GM12878 (cell line): ENCODE data around the gene RAP1GAP. TPM values are rescaled to one million over a fixed set of nuclear protein-coding genes. Genes with fewer than 3 reads are reported as not detected.

ENCODE experiments used
- ATAC-seq: fragments of 200-7000 bp; cut with Tn5 transposase; 3 replicates; pipeline ENCODE4 v1.9.1; 2020; ENCODE audit warnings: mild to moderate bottlenecking, moderate library complexity
- BruUV-seq: library from RNA; stranded (reverse); fragments of 400-500 nt; replicated peaks from 2 replicates; lab custom pipeline; 2021; lab: Mats Ljungman, UMichigan
- CTCF ChIA-PET: fragments of 300-600 bp; sonication (Branson Sonifier 250); formaldehyde crosslinking; extraction: SDS; loops from one replicate; lab custom pipeline; 2021; ENCODE audit warnings: inconsistent platforms; lab: Yijun Ruan, JAX
- POLR2A ChIA-PET: fragments of 350-600 bp; formaldehyde crosslinking; extraction: SDS; loops from one replicate; lab custom pipeline; 2021; ENCODE audit warnings: inconsistent platforms; lab: Charles Lee
- RAD21 ChIA-PET: fragments of 300-600 bp; sonication (Branson Sonifier 250); formaldehyde crosslinking; loops from one replicate; lab custom pipeline; 2023; ENCODE audit warnings: antibody characterized with exemption; ENCODE audit not compliant: unreplicated experiment; lab: Charles Lee
- SMC1A ChIA-PET: fragments of 300-600 bp; sonication (Branson Sonifier 250); formaldehyde crosslinking; loops from one replicate; lab custom pipeline; 2023; ENCODE audit not compliant: unreplicated experiment, uncharacterized antibody; lab: Charles Lee
- DNase-seq: peaks from one replicate; pipeline ENCODE4 v3.0.0-alpha.2; 2011; ENCODE audit warnings: low read depth, low spot score
- FAIRE-seq: peaks from 3 replicates; lab custom pipeline; 2011; peaks lifted over from hg19 to GRCh38; lab: Jason Lieb, UNC
- H2AFZ ChIP-seq: 2 replicates; pipeline ENCODE4 v1.6.0; 2011; ENCODE audit warnings: low read depth, low read length, control low read depth; ENCODE audit not compliant: control insufficient read depth
- H3K27ac ChIP-seq: 2 replicates; pipeline ENCODE4 v1.5.1; 2011; ENCODE audit warnings: control low read depth; ENCODE audit not compliant: control insufficient read depth, insufficient read depth
- H3K27me3 ChIP-seq, 2 experiments: replicated peaks in 1 of 2; 2 replicates each; pipeline versions ENCODE4 v1.6.0 to v1.6.1; 2011; ENCODE audit warnings: low read length in 1 of 2; ENCODE audit not compliant: control insufficient read depth in 2 of 2, insufficient read depth in 2 of 2
- H3K36me3 ChIP-seq, 2 experiments: 2 replicates each; pipeline ENCODE4 v1.5.1; 2011; ENCODE audit warnings: low read length in 1 of 2; ENCODE audit not compliant: control insufficient read depth in 2 of 2, insufficient read depth in 2 of 2
- H3K4me1 ChIP-seq: 2 replicates; pipeline ENCODE4 v1.6.1; 2011; ENCODE audit warnings: mild to moderate bottlenecking, low read length, moderate library complexity, mixed read lengths; ENCODE audit not compliant: control insufficient read depth, insufficient read depth
- H3K4me2 ChIP-seq: 2 replicates; pipeline ENCODE4 v1.6.0; 2011; ENCODE audit warnings: control low read depth; ENCODE audit not compliant: control insufficient read depth, insufficient read depth
- H3K4me3 ChIP-seq: fragments of 200-600 bp; sonication (generic); 2 replicates; pipeline ENCODE4 v1.5.1; 2016
- H3K79me2 ChIP-seq: 2 replicates; pipeline ENCODE4 v1.6.0; 2011; ENCODE audit warnings: low read length; ENCODE audit not compliant: control insufficient read depth, insufficient read depth
- H3K9ac ChIP-seq: 2 replicates; pipeline ENCODE4 v1.8.0; 2011; ENCODE audit warnings: low read length, control low read depth, mixed read lengths; ENCODE audit not compliant: control insufficient read depth, insufficient read depth
- H3K9me3 ChIP-seq: replicated peaks from 3 replicates; pipeline ENCODE4 v1.5.1; 2011; ENCODE audit warnings: mild to moderate bottlenecking, low read length; ENCODE audit not compliant: control insufficient read depth, insufficient read depth
- H4K20me1 ChIP-seq: 2 replicates; pipeline ENCODE4 v1.6.0; 2011; ENCODE audit not compliant: control insufficient read depth, insufficient read depth
- BHLHE40 ChIP-seq, 2 experiments: fragments of 450-650 bp in 1 of 2; IDR thresholded peaks; 2 replicates each; pipeline ENCODE4 v1.6.1; 2011 to 2017; ENCODE audit warnings: low read depth in 2 of 2, borderline replicate concordance in 1 of 2, improper control_type of control experiment in 1 of 2, low read length in 1 of 2, mild to moderate bottlenecking in 1 of 2
- E2F4 ChIP-seq: IDR thresholded peaks from 2 replicates; pipeline ENCODE4 v1.6.1; 2012; ENCODE audit warnings: low read depth, low read length, improper control_type of control experiment
- EED ChIP-seq: sonication (generic); IDR thresholded peaks from 2 replicates; pipeline ENCODE4 v1.6.1; 2016; ENCODE audit warnings: antibody characterized with exemption, low read depth
- FOXM1 ChIP-seq: IDR thresholded peaks from 2 replicates; pipeline ENCODE4 v1.6.1; 2012; ENCODE audit warnings: low read depth, mild to moderate bottlenecking, inconsistent platforms, low read length, moderate library complexity
- HCFC1 ChIP-seq: fragments of 150-350 bp; IDR thresholded peaks from 2 replicates; pipeline ENCODE4 v1.6.1; 2014; ENCODE audit warnings: low read length
- NFYB ChIP-seq: IDR thresholded peaks from 2 replicates; pipeline ENCODE4 v1.6.1; 2011; ENCODE audit warnings: low read depth, mild to moderate bottlenecking, low read length, improper control_type of control experiment, moderate library complexity; ENCODE audit not compliant: insufficient read depth
- PAX8 ChIP-seq: fragments of 450-650 bp; IDR thresholded peaks from 2 replicates; pipeline ENCODE4 v1.6.1; 2017; ENCODE audit warnings: mild to moderate bottlenecking, moderate library complexity
- PBX3 ChIP-seq: IDR thresholded peaks from 2 replicates; pipeline ENCODE4 v1.6.1; 2011; ENCODE audit warnings: mild to moderate bottlenecking, low read depth, low read length, moderate library complexity; ENCODE audit not compliant: insufficient replicate concordance
- PKNOX1 ChIP-seq: fragments of 450-650 bp; IDR thresholded peaks from 2 replicates; pipeline ENCODE4 v1.6.1; 2016; ENCODE audit warnings: mild to moderate bottlenecking
- RAD21 ChIP-seq: IDR thresholded peaks from 2 replicates; pipeline ENCODE4 v1.6.1; 2011; ENCODE audit warnings: mild to moderate bottlenecking, low read depth, low read length, moderate library complexity; ENCODE audit not compliant: insufficient read depth
- RAD51 ChIP-seq: fragments of 450-650 bp; IDR thresholded peaks from 2 replicates; pipeline ENCODE4 v1.6.1; 2016; ENCODE audit warnings: moderate library complexity, mild to moderate bottlenecking, inconsistent platforms
- RB1 ChIP-seq: fragments of 450-650 bp; formaldehyde crosslinking; IDR thresholded peaks from 2 replicates; pipeline ENCODE4 v1.6.1; 2017; ENCODE audit warnings: mild to moderate bottlenecking, borderline replicate concordance
- RCOR1 ChIP-seq: conservative IDR thresholded peaks from 2 replicates; pipeline ENCODE4 v1.6.1; 2012; ENCODE audit warnings: low read depth, low read length, improper control_type of control experiment
- RELA ChIP-seq: fragments of 450-650 bp; IDR thresholded peaks from 2 replicates; pipeline ENCODE4 v1.8.0; 2014; ENCODE audit warnings: borderline replicate concordance; ENCODE audit not compliant: partially characterized antibody
- TBL1XR1 ChIP-seq: IDR thresholded peaks from 2 replicates; pipeline ENCODE4 v1.6.1; 2012; ENCODE audit warnings: low read depth, low read length, improper control_type of control experiment
- ZNF592 ChIP-seq: fragments of 450-650 bp; IDR thresholded peaks from 2 replicates; pipeline ENCODE4 v1.6.1; 2017; ENCODE audit warnings: mild to moderate bottlenecking, moderate library complexity
- WGBS: methylation state at CpG from one replicate; pipeline ENCODE4 v1.1.6; 2016; ENCODE audit warnings: low lambda C conversion rate; ENCODE audit not compliant: insufficient replicate concordance, insufficient coverage; ENCODE audit errors: missing lambda C conversion rate; 5-methylcytosine and 5-hydroxymethylcytosine counted together
- in situ Hi-C: fragments of 300-500 bp; cut with MboI; formaldehyde crosslinking; loops from 9 replicates; pipeline ENCODE4 v1.14.3; 2018; ENCODE audit warnings: mixed read lengths
- intact Hi-C: fragments of 100-400 bp; cut with micrococcal nuclease; formaldehyde crosslinking; loops from one replicate; pipeline ENCODE4 v1.14.2; 2022; ENCODE audit not compliant: unreplicated experiment
- polyA plus RNA-seq, 11 experiments: library from polyadenylated mRNA; depleted of rRNA in 4 of 11; unstranded in 6 of 11; stranded (reverse) in 5 of 11; fragments of >200 nt; fragmentation: Nextera tagmentation in 4 of 11; fragmentation: Illumina TruSeq in 1 of 11; extraction: Ambion mirVana in 4 of 11; extraction: Trizol in 1 of 11; gene quantifications; 1 replicate in 1 of 11; 2 replicates in 10 of 11; pipeline versions ENCODE4 v1.2.1 to v1.2.3, GENCODE V29; 2011 to 2016; ENCODE audit warnings: inconsistent platforms in 2 of 11, missing spikeins in 2 of 11, low read depth in 1 of 11
- total RNA-seq, 4 experiments: library from RNA; depleted of rRNA in 3 of 4; stranded (reverse); fragments of >200 nt in 3 of 4; fragmentation: Illumina TruSeq in 1 of 4; extraction: Trizol in 1 of 4; gene quantifications; 2 replicates each; pipeline versions ENCODE4 v1.2.1 to v1.2.3, GENCODE V29; 2013 to 2021

The RAP1GAP gene
- total and polyA plus RNA-seq, 10 of the 15 experiments (the other 5 are each of a cell fraction or from before 2014, with no cell fraction given) = 0.04 to 0.96 (median 0.09) TPM; not detected in 3

GRCh38 chr1:21622466-21623315 is 46.5 kb downstream of the RAP1GAP start:
- H3K4me3 ChIP-seq = no peak overlapping the region
- no peak overlapping the region for H2AFZ ChIP-seq
- intact Hi-C loops = no loop called here
- no peak for TF ChIP-seq ZNF592
- TF ChIP-seq PBX3 = no peak
- no peak for TF ChIP-seq E2F4
- no peak for TF ChIP-seq HCFC1
- no peak for TF ChIP-seq NFYB
- TF ChIP-seq RB1 = no peak
- TF ChIP-seq RELA = no peak
- no peak for TF ChIP-seq EED
- no peak for TF ChIP-seq RAD21
- no peak for TF ChIP-seq FOXM1
- TF ChIP-seq TBL1XR1 = no peak
- no peak for TF ChIP-seq BHLHE40 (IDR thresholded peaks at IDR 0.05; ENCODE audit: borderline replicate concordance in 1 of 2, low read depth in 2 of 2, low read length in 1 of 2)
- no peak for TF ChIP-seq PAX8
- TF ChIP-seq PKNOX1 = no peak
- no peak for TF ChIP-seq RCOR1
- TF ChIP-seq RAD51 = no peak

More at GRCh38 chr1:21622466-21623315, 46.5 kb downstream of the RAP1GAP start:
- Histone ChIP-seq H3K9me3 (no peaks in the 10 kb centered on the region), H3K79me2 (no peaks in the 10 kb centered on the region), H4K20me1 (no peaks in the 10 kb centered on the region), H3K4me1 (no peaks in the 10 kb centered on the region), H3K27me3 (peaks cover 1 to 2% of the 10 kb centered on the region in 2 experiments; a peak in 1 of 4 replicates), H3K4me2 (no peak overlapping the region), H3K9ac (no peak overlapping the region), H3K27ac (no peak overlapping the region), H3K36me3 (no peaks in the 10 kb centered on the region)
- SMC1A ChIA-PET = no interaction called here
- RAD21 ChIA-PET = no interaction called here
- CTCF ChIA-PET = interaction anchor here (0.9 to 1.5 kb wide), 2 partner anchors 12 to 36 kb away, joined by 3 to 4 read pairs; no protein-coding TSS in a partner anchor
- FAIRE-seq = no peak
- ATAC-seq = no peak
- in situ Hi-C loops = no loop called here
- POLR2A ChIA-PET = no interaction called here
- whole genome bisulfite sequencing = 27% methylated on average over 21 of the region's 62 CpGs
- no peak for DNase-seq
- BruUV-seq = no TSS peak
